SK-N-SH treated with all-trans-retinoic acid at 6 μM for 48 hours (cell line): Measurements from ENCODE around the gene ANTXR2.
A peak's percentile ranks its signal among the peaks of the same experiment; 100 is the strongest.

Experiments used
- ATAC-seq: fragments of 200-7000 bp; cut with Tn5 transposase; 3 replicates; pipeline ENCODE4 v1.9.1; 2020; ENCODE audit warnings: mild to moderate bottlenecking, moderate library complexity
- ARNTL ChIP-seq: fragments of 450-650 bp; formaldehyde crosslinking; IDR thresholded peaks from 2 replicates; pipeline ENCODE4 v1.5.0; 2020; ENCODE audit warnings: low read depth, mild to moderate bottlenecking, moderate library complexity, borderline replicate concordance
- BACH2 ChIP-seq: fragments of 250-450 bp; sonication (Bioruptor Pico); IDR thresholded peaks from 2 replicates; pipeline ENCODE4 v1.9.0; 2021; ENCODE audit warnings: mild to moderate bottlenecking, borderline replicate concordance
- CREB5 ChIP-seq: fragments of 250-450 bp; sonication (Bioruptor Pico); IDR thresholded peaks from 2 replicates; pipeline ENCODE4 v1.5.1; 2020; ENCODE audit warnings: low read depth, mild to moderate bottlenecking, moderate library complexity
- CSDC2 ChIP-seq: fragments of 250-450 bp; sonication (Bioruptor Pico); IDR thresholded peaks from 2 replicates; pipeline ENCODE4 v1.5.0; 2020; ENCODE audit warnings: mild to moderate bottlenecking, moderate library complexity
- CSRNP3 ChIP-seq: fragments of 250-450 bp; sonication (Bioruptor Pico); IDR thresholded peaks from 2 replicates; pipeline ENCODE4 v1.5.1; 2021; ENCODE audit warnings: mild to moderate bottlenecking, moderate library complexity
- ESRRG ChIP-seq: fragments of 250-450 bp; sonication (Bioruptor Pico); IDR thresholded peaks from 2 replicates; pipeline ENCODE4 v1.6.1; 2021; ENCODE audit warnings: mild to moderate bottlenecking
- GLIS3 ChIP-seq: fragments of 250-450 bp; sonication (Bioruptor Pico); IDR thresholded peaks from 2 replicates; pipeline ENCODE4 v1.5.0; 2020; ENCODE audit warnings: mild to moderate bottlenecking, moderate library complexity
- ISL1 ChIP-seq: fragments of 250-450 bp; sonication (Bioruptor Pico); IDR thresholded peaks from 2 replicates; pipeline ENCODE4 v2.1.2; 2022; ENCODE audit warnings: mild to moderate bottlenecking, moderate library complexity
- OSR1 ChIP-seq: fragments of 250-450 bp; sonication (Bioruptor Pico); IDR thresholded peaks from 2 replicates; pipeline ENCODE4 v1.8.0; 2022; ENCODE audit warnings: moderate library complexity, mild to moderate bottlenecking, inconsistent platforms
- PATZ1 ChIP-seq: fragments of 250-450 bp; sonication (Bioruptor Pico); IDR thresholded peaks from 2 replicates; pipeline ENCODE4 v1.8.0; 2020; ENCODE audit warnings: mild to moderate bottlenecking, moderate library complexity, borderline replicate concordance
- POU6F1 ChIP-seq: fragments of 250-450 bp; sonication (Bioruptor Pico); IDR thresholded peaks from 2 replicates; pipeline ENCODE4 v1.8.0; 2021; ENCODE audit warnings: low read depth, mild to moderate bottlenecking, moderate library complexity, borderline replicate concordance
- PPARA ChIP-seq: fragments of 250-450 bp; sonication (Bioruptor Pico); IDR thresholded peaks from 2 replicates; pipeline ENCODE4 v1.5.0; 2020; ENCODE audit warnings: mild to moderate bottlenecking, borderline replicate concordance
- RARB ChIP-seq: fragments of 250-450 bp; sonication (Bioruptor Pico); IDR thresholded peaks from 2 replicates; pipeline ENCODE4 v1.8.0; 2021; ENCODE audit warnings: mild to moderate bottlenecking, moderate library complexity
- TOX ChIP-seq: fragments of 250-450 bp; sonication (Bioruptor Pico); IDR thresholded peaks from 2 replicates; pipeline ENCODE4 v1.8.0; 2021; ENCODE audit warnings: mild to moderate bottlenecking, moderate library complexity, borderline replicate concordance
- TSHZ2 ChIP-seq: fragments of 250-450 bp; sonication (Bioruptor Pico); IDR thresholded peaks from 2 replicates; pipeline ENCODE4 v1.5.0; 2020; ENCODE audit warnings: mild to moderate bottlenecking, moderate library complexity
- ZC3H10 ChIP-seq: fragments of 250-450 bp; sonication (Bioruptor Pico); IDR thresholded peaks from 2 replicates; pipeline ENCODE4 v1.5.1; 2021; ENCODE audit warnings: mild to moderate bottlenecking, moderate library complexity
- ZFP3 ChIP-seq: fragments of 250-450 bp; sonication (Bioruptor Pico); IDR thresholded peaks from 2 replicates; pipeline ENCODE4 v1.5.0; 2020; ENCODE audit warnings: mild to moderate bottlenecking, moderate library complexity
- ZFP30 ChIP-seq: fragments of 450-650 bp; formaldehyde crosslinking; IDR thresholded peaks from 2 replicates; pipeline ENCODE4 v1.5.0; 2022; ENCODE audit warnings: mild to moderate bottlenecking, moderate library complexity
- ZNF565 ChIP-seq: fragments of 450-650 bp; formaldehyde crosslinking; conservative IDR thresholded peaks from 2 replicates; pipeline ENCODE4 v1.5.0; 2020; ENCODE audit warnings: low read depth, mild to moderate bottlenecking, moderate library complexity
- ZNF70 ChIP-seq: fragments of 450-650 bp; formaldehyde crosslinking; IDR thresholded peaks from 2 replicates; pipeline ENCODE4 v1.5.0; 2020; ENCODE audit warnings: mild to moderate bottlenecking, moderate library complexity
- ZNF8 ChIP-seq: fragments of 450-650 bp; formaldehyde crosslinking; IDR thresholded peaks from 2 replicates; pipeline ENCODE4 v1.5.0; 2020; ENCODE audit warnings: mild to moderate bottlenecking, moderate library complexity

The ANTXR2 gene

GRCh38 chr4:80006935-80007744 lies 65.9 kb downstream of the ANTXR2 start (continued):
- TF ChIP-seq PATZ1 (CRISPR knock-in tag) (no peak), OSR1 (CRISPR knock-in tag) (no peak), CSDC2 (CRISPR knock-in tag) (no peak), CSRNP3 (CRISPR knock-in tag) (no peak)
- TF ChIP-seq, all 23 proteins: peak for 3

GRCh38 chr4:80005863-80006262 lies 67.2 kb downstream of the ANTXR2 start:
- TF ChIP-seq ISL1 (CRISPR knock-in tag): no peak
- TF ChIP-seq GLIS3 (CRISPR knock-in tag): no peak
- TF ChIP-seq ZNF565: no peak
- no peak for TF ChIP-seq TOX (CRISPR knock-in tag)
- TF ChIP-seq RARB (CRISPR knock-in tag): no peak
- TF ChIP-seq ZNF70 (CRISPR knock-in tag): no peak
- TF ChIP-seq CREB5: no peak
- no peak for TF ChIP-seq ZFP3 (CRISPR knock-in tag)
- TF ChIP-seq PPARA: no peak
- TF ChIP-seq CSRNP3 (CRISPR knock-in tag): no peak
- TF ChIP-seq ZNF8 (CRISPR knock-in tag): no peak
- no peak for TF ChIP-seq OSR1 (CRISPR knock-in tag)
- no peak for TF ChIP-seq CSDC2 (CRISPR knock-in tag)
- no peak for TF ChIP-seq TSHZ2 (CRISPR knock-in tag)
- no peak for TF ChIP-seq BACH2
- no peak for TF ChIP-seq ARNTL (CRISPR knock-in tag)
- no peak for TF ChIP-seq POU6F1 (CRISPR knock-in tag)
- peak; percentile 36; the same call in 1 of the 3 replicates for ATAC-seq

GRCh38 chr4:80004319-80004718 lies 68.7 kb downstream of the ANTXR2 start:
- ATAC-seq: no peak
- TF ChIP-seq CSDC2 (CRISPR knock-in tag) (no peak), ARNTL (CRISPR knock-in tag) (no peak), TSHZ2 (CRISPR knock-in tag) (no peak), ZFP30 (CRISPR knock-in tag) (no peak), RARB (CRISPR knock-in tag) (no peak), ZNF70 (CRISPR knock-in tag) (no peak), ZNF565 (no peak), CREB5 (no peak), TOX (CRISPR knock-in tag) (no peak), ESRRG (no peak), ZFP3 (CRISPR knock-in tag) (no peak), ZC3H10 (no peak)
